IMR-90 (cell line): ENCODE data around the gene CADM2. TPM values are rescaled to one million over a fixed set of nuclear protein-coding genes. Genes with fewer than 3 reads are reported as not detected.

Experiments used
- ATAC-seq: fragments of 200-7000 bp; cut with Tn5 transposase; 2 replicates; pipeline ENCODE4 v1.9.1; 2020; ENCODE audit warnings: low read depth, mild to moderate bottlenecking, moderate library complexity
- BruUV-seq: library from RNA; stranded (reverse); fragments of 400-500 nt; replicated peaks from 2 replicates; lab custom pipeline; 2021; lab: Mats Ljungman, UMichigan
- CTCF ChIA-PET: fragments of 300-600 bp; formaldehyde crosslinking; extraction: SDS; loops from one replicate; lab custom pipeline; 2021; ENCODE audit warnings: antibody characterized with exemption; lab: Yijun Ruan, JAX
- POLR2A ChIA-PET: fragments of 300-600 bp; sonication (Branson Sonifier 250); formaldehyde crosslinking; loops from one replicate; lab custom pipeline; 2022; ENCODE audit warnings: antibody characterized with exemption; ENCODE audit not compliant: unreplicated experiment; lab: Charles Lee
- DNase-seq: peaks from one replicate; pipeline ENCODE4 v3.0.0; 2013
- H2AFZ ChIP-seq: replicated peaks from 2 replicates; pipeline ENCODE3; 2013; ENCODE audit warnings: low read length, mild to moderate bottlenecking; ENCODE audit not compliant: poor library complexity
- H2AK5ac ChIP-seq: 2 replicates; pipeline ENCODE4 v1.6.1; 2013; ENCODE audit warnings: low read depth, low read length, inconsistent platforms
- H2AK9ac ChIP-seq: replicated peaks from 2 replicates; pipeline ENCODE3; 2013; ENCODE audit warnings: mild to moderate bottlenecking, low read depth, low read length, moderate library complexity; ENCODE audit not compliant: poor library complexity
- H2BK120ac ChIP-seq: 2 replicates; pipeline ENCODE4 v1.6.1; 2013; ENCODE audit warnings: low read depth, low read length, inconsistent platforms
- H2BK15ac ChIP-seq: 3 replicates; pipeline ENCODE4 v1.6.1; 2013; ENCODE audit warnings: low read depth, low read length, inconsistent platforms
- H2BK20ac ChIP-seq: 2 replicates; pipeline ENCODE4 v1.6.1; 2013; ENCODE audit warnings: low read depth, mild to moderate bottlenecking, inconsistent platforms, low read length, moderate library complexity
- H2BK5ac ChIP-seq: 2 replicates; pipeline ENCODE4 v1.6.1; 2013; ENCODE audit warnings: mild to moderate bottlenecking, low read depth, low read length, inconsistent platforms; ENCODE audit not compliant: poor library complexity, severe bottlenecking
- H3K14ac ChIP-seq: replicated peaks from 2 replicates; pipeline ENCODE4 v1.6.1; 2013; ENCODE audit warnings: low read depth, low read length, inconsistent platforms
- H3K18ac ChIP-seq: 2 replicates; pipeline ENCODE4 v1.6.1; 2013; ENCODE audit warnings: low read depth, low read length, control low read depth
- H3K23ac ChIP-seq: 2 replicates; pipeline ENCODE4 v1.6.1; 2013; ENCODE audit warnings: low read depth, low read length, inconsistent platforms
- H3K27ac ChIP-seq: 2 replicates; pipeline ENCODE4 v1.5.1; 2013; ENCODE audit warnings: mild to moderate bottlenecking, control low read depth, low read length; ENCODE audit not compliant: insufficient read depth
- H3K27me3 ChIP-seq: 2 replicates; pipeline ENCODE4 v1.6.1; 2013; ENCODE audit warnings: low read length; ENCODE audit not compliant: control insufficient read depth, insufficient read depth
- H3K36me3 ChIP-seq: 2 replicates; pipeline ENCODE4 v1.6.1; 2013; ENCODE audit warnings: low read length, mixed read lengths; ENCODE audit not compliant: control insufficient read depth, insufficient read depth
- H3K4ac ChIP-seq: 2 replicates; pipeline ENCODE4 v1.6.1; 2013; ENCODE audit warnings: low read depth, low read length, inconsistent platforms
- H3K4me1 ChIP-seq: 2 replicates; pipeline ENCODE4 v1.6.1; 2013; ENCODE audit warnings: low read length, mixed read lengths; ENCODE audit not compliant: control insufficient read depth, insufficient read depth
- H3K4me2 ChIP-seq: 2 replicates; pipeline ENCODE4 v1.6.1; 2013; ENCODE audit warnings: low read depth, mild to moderate bottlenecking, control low read depth, low read length, moderate library complexity
- H3K4me3 ChIP-seq: 2 replicates; pipeline ENCODE4 v1.5.1; 2013; ENCODE audit warnings: low read depth, mild to moderate bottlenecking, control low read depth, low read length, moderate library complexity; ENCODE audit not compliant: insufficient read depth
- H3K56ac ChIP-seq: 2 replicates; pipeline ENCODE4 v1.6.1; 2013; ENCODE audit warnings: low read length, inconsistent platforms; ENCODE audit not compliant: insufficient read depth; ENCODE audit errors: extremely low read depth
- H3K79me1 ChIP-seq, 2 experiments: 2 replicates each; pipeline ENCODE4 v1.6.1; 2013; ENCODE audit warnings: low read length in 2 of 2, inconsistent platforms in 1 of 2, low read depth in 1 of 2
- H3K9ac ChIP-seq: 2 replicates; pipeline ENCODE4 v1.6.1; 2013; ENCODE audit warnings: low read depth, low read length, control low read depth
- H3K9me1 ChIP-seq: 2 replicates; pipeline ENCODE4 v1.6.1; 2013; ENCODE audit warnings: low read length, inconsistent platforms; ENCODE audit not compliant: insufficient read depth
- H3K9me3 ChIP-seq: 2 replicates; pipeline ENCODE4 v1.6.1; 2013; ENCODE audit warnings: low read length; ENCODE audit not compliant: control insufficient read depth, insufficient read depth
- H4K20me1 ChIP-seq: 2 replicates; pipeline ENCODE4 v1.6.1; 2013; ENCODE audit warnings: low read length, inconsistent platforms; ENCODE audit not compliant: insufficient read depth
- H4K5ac ChIP-seq: 2 replicates; pipeline ENCODE4 v1.6.1; 2013; ENCODE audit warnings: mild to moderate bottlenecking, low read depth, low read length, control low read depth
- H4K8ac ChIP-seq, 2 experiments: 2 replicates each; pipeline ENCODE4 v1.6.1; 2013; ENCODE audit warnings: low read depth in 2 of 2, low read length in 2 of 2, control low read depth in 1 of 2, inconsistent platforms in 1 of 2
- H4K91ac ChIP-seq: 2 replicates; pipeline ENCODE4 v1.6.1; 2013; ENCODE audit warnings: low read depth, low read length, inconsistent platforms; ENCODE audit not compliant: insufficient read depth
- BHLHE40 ChIP-seq: fragments of 150-350 bp; IDR thresholded peaks from 2 replicates; pipeline ENCODE4 v1.6.1; 2016; ENCODE audit warnings: mild to moderate bottlenecking, low read depth, low read length
- CEBPB ChIP-seq: IDR thresholded peaks from 2 replicates; pipeline ENCODE4 v1.6.1; 2012; ENCODE audit warnings: low read depth, low read length, improper control_type of control experiment
- CHD1 ChIP-seq: IDR thresholded peaks from 2 replicates; pipeline ENCODE4 v1.6.1; 2012; ENCODE audit warnings: low read depth, low read length, improper control_type of control experiment
- FOS ChIP-seq: fragments of 150-350 bp; IDR thresholded peaks from 2 replicates; pipeline ENCODE4 v1.6.1; 2016; ENCODE audit warnings: low read depth, low read length
- MAFK ChIP-seq: IDR thresholded peaks from 2 replicates; pipeline ENCODE4 v1.6.1; 2012; ENCODE audit warnings: low read depth, low read length, improper control_type of control experiment
- MAZ ChIP-seq: IDR thresholded peaks from 2 replicates; pipeline ENCODE4 v1.6.1; 2012; ENCODE audit warnings: low read depth, mild to moderate bottlenecking, low read length, improper control_type of control experiment, moderate library complexity, borderline replicate concordance
- MXI1 ChIP-seq: IDR thresholded peaks from 2 replicates; pipeline ENCODE4 v1.6.1; 2012; ENCODE audit warnings: low read depth, mild to moderate bottlenecking, low read length, moderate library complexity, borderline replicate concordance
- NFE2L2 ChIP-seq: fragments of 150-350 bp; IDR thresholded peaks from 2 replicates; pipeline ENCODE4 v1.6.1; 2016; ENCODE audit warnings: low read depth, mild to moderate bottlenecking, low read length
- POLR2A ChIP-seq: IDR thresholded peaks from 2 replicates; pipeline ENCODE4 v1.6.1; 2012; ENCODE audit warnings: mild to moderate bottlenecking, low read depth, low read length
- RAD21 ChIP-seq: IDR thresholded peaks from 2 replicates; pipeline ENCODE4 v1.6.1; 2012; ENCODE audit warnings: low read length, improper control_type of control experiment
- RCOR1 ChIP-seq: IDR thresholded peaks from 2 replicates; pipeline ENCODE4 v1.6.1; 2012; ENCODE audit warnings: mild to moderate bottlenecking, low read length, improper control_type of control experiment; ENCODE audit not compliant: insufficient replicate concordance
- RFX5 ChIP-seq: IDR thresholded peaks from 2 replicates; pipeline ENCODE4 v1.8.0; 2012; ENCODE audit warnings: low read depth, mild to moderate bottlenecking, low read length, moderate library complexity
- SMC3 ChIP-seq: fragments of 150-350 bp; IDR thresholded peaks from 2 replicates; pipeline ENCODE4 v1.6.1; 2016; ENCODE audit warnings: low read depth, mild to moderate bottlenecking, antibody characterized with exemption, low read length, moderate library complexity
- USF2 ChIP-seq: fragments of 150-350 bp; IDR thresholded peaks from 2 replicates; pipeline ENCODE4 v1.6.1; 2017; ENCODE audit warnings: mild to moderate bottlenecking, antibody characterized with exemption, low read length, low read depth
- dilution Hi-C: fragments of 300-500 bp; cut with HindIII; formaldehyde crosslinking; loops from one replicate; pipeline ENCODE4 v1.14.3; 2018; ENCODE audit warnings: low sequenced_read_pairs; ENCODE audit not compliant: unreplicated experiment
- in situ Hi-C: fragments of 300-500 bp; cut with MboI; formaldehyde crosslinking; loops from 3 replicates; pipeline ENCODE4 v1.14.3; 2019; ENCODE audit warnings: low sequenced_read_pairs, inconsistent platforms, mixed read lengths
- intact Hi-C: fragments of 100-400 bp; cut with micrococcal nuclease; formaldehyde crosslinking; loops from 2 replicates; pipeline ENCODE4 v1.10.0; 2022
- polyA plus RNA-seq, 3 experiments: library from polyadenylated mRNA; depleted of rRNA; stranded (reverse); fragments of >200 nt; gene quantifications; 2 replicates each; pipeline ENCODE4 v1.2.3, GENCODE V29; 2012; ENCODE audit warnings: low replicate concordance in 1 of 3
- total RNA-seq: library from RNA; depleted of rRNA; stranded (reverse); fragments of >200 nt; gene quantifications from 2 replicates; pipeline ENCODE4 v1.2.3, GENCODE V29; 2012
- TF ChIP-seq, protein P1 (sequence below): fragments of 150-350 bp; IDR thresholded peaks from 2 replicates; pipeline ENCODE4 v1.6.1; 2016; ENCODE audit warnings: low read depth, mild to moderate bottlenecking, low read length, moderate library complexity, borderline replicate concordance
- TF ChIP-seq, protein P2 (sequence below): conservative IDR thresholded peaks from 2 replicates; pipeline ENCODE4 v1.5.1; 2012; ENCODE audit warnings: mild to moderate bottlenecking, low read depth, low read length, improper control_type of control experiment

CADM2 gene
- total and polyA plus RNA-seq, 2 of the 4 experiments (the other 2 are of a cell fraction): not detected

DNA sequence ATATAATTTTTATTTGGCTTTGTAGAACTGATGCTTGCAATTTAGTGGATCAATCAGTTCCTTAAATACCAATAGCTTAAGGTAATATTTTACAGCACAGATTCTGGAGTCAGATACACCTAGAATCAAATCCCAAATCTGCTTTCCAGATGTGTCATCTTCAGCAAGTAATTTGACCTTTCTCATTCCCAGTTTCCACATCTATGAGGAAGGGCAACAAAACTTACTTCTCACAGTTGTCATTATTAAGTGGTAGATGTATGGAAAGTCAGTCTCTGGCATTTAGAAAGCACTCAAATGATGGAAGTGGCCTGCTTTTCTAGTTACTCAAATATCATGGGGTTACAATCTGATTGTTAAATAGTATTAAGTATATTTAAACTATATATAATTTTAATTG, 767.0 kb downstream of the CADM2 start:
- H3K27ac ChIP-seq: no peak overlapping the region
- ChIA-PET POLR2A (no interaction called here), CTCF (no interaction called here)
- no peak overlapping the region for H3K4ac ChIP-seq
- H2BK20ac ChIP-seq: no peak overlapping the region
- H3K9me3 ChIP-seq: peaks cover 2% of the 10 kb centered on the region; the same call in 1 of the 2 replicates
- no peak overlapping the region for H2BK5ac ChIP-seq
- in situ Hi-C loops (no loop called here), intact Hi-C loops (no loop called here), dilution Hi-C loops (no loop called here)
- no peak overlapping the region for H3K4me2 ChIP-seq
- H3K4me3 ChIP-seq: no peak overlapping the region
- no peak overlapping the region for H3K23ac ChIP-seq
- DNase-seq (no peak), ATAC-seq (no peak)
- H3K56ac ChIP-seq: no peak overlapping the region
- H3K36me3 ChIP-seq: no peaks in the 10 kb centered on the region
- no peak overlapping the region for H2AK9ac ChIP-seq
- TF ChIP-seq BHLHE40 (no peak), CHD1 (no peak), MXI1 (no peak), RCOR1 (no peak), USF2 (no peak), FOS (no peak), POLR2A (no peak), MAZ (no peak), RFX5 (no peak), MAFK (no peak), NFE2L2 (no peak), RAD21 (no peak), CEBPB (no peak), SMC3 (no peak)
- TF ChIP-seq, protein P1, sequence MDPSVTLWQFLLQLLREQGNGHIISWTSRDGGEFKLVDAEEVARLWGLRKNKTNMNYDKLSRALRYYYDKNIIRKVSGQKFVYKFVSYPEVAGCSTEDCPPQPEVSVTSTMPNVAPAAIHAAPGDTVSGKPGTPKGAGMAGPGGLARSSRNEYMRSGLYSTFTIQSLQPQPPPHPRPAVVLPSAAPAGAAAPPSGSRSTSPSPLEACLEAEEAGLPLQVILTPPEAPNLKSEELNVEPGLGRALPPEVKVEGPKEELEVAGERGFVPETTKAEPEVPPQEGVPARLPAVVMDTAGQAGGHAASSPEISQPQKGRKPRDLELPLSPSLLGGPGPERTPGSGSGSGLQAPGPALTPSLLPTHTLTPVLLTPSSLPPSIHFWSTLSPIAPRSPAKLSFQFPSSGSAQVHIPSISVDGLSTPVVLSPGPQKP: no peak
- TF ChIP-seq, protein P2, sequence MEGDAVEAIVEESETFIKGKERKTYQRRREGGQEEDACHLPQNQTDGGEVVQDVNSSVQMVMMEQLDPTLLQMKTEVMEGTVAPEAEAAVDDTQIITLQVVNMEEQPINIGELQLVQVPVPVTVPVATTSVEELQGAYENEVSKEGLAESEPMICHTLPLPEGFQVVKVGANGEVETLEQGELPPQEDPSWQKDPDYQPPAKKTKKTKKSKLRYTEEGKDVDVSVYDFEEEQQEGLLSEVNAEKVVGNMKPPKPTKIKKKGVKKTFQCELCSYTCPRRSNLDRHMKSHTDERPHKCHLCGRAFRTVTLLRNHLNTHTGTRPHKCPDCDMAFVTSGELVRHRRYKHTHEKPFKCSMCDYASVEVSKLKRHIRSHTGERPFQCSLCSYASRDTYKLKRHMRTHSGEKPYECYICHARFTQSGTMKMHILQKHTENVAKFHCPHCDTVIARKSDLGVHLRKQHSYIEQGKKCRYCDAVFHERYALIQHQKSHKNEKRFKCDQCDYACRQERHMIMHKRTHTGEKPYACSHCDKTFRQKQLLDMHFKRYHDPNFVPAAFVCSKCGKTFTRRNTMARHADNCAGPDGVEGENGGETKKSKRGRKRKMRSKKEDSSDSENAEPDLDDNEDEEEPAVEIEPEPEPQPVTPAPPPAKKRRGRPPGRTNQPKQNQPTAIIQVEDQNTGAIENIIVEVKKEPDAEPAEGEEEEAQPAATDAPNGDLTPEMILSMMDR: no peak
- no peaks in the 10 kb centered on the region for H3K27me3 ChIP-seq
- no peak overlapping the region for H2AFZ ChIP-seq
- no peak overlapping the region for H4K8ac ChIP-seq
- H3K18ac ChIP-seq: no peak overlapping the region
- H2AK5ac ChIP-seq: no peak overlapping the region
- no peaks in the 10 kb centered on the region for H3K9me1 ChIP-seq
- H4K5ac ChIP-seq: no peak overlapping the region
- H3K14ac ChIP-seq: no peak overlapping the region
- no peak overlapping the region for H3K9ac ChIP-seq
- no peak overlapping the region for H4K91ac ChIP-seq
- no peaks in the 10 kb centered on the region for H3K4me1 ChIP-seq
- no TSS peak for BruUV-seq
- H2BK120ac ChIP-seq: no peak overlapping the region
- no peaks in the 10 kb centered on the region for H4K20me1 ChIP-seq
- H3K79me1 ChIP-seq: no peaks in the 10 kb centered on the region
- no peak overlapping the region for H2BK15ac ChIP-seq
